ENCODE measurements around the gene ITPKB.

DNA sequence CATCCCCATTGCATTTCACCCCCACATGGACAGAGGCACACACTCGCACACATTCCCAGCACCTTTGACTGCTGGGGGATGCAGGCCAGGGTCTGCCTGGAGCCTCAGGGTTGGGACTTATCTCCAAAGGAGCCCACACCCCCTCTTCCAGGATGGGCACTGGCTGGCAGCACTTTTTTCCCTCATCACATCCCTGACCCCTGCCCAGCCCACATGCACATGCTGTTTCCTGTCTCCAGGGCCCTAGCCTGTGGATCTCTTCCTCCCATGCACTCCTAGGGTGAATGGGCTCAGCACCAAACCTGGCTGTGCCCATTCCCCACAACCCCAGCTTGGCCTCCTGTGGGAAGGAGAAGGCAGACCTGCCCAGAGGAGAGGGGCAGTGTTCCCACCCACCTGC is 131.3 kb downstream of the ITPKB start:
- TF ChIP-seq, protein P1, sequence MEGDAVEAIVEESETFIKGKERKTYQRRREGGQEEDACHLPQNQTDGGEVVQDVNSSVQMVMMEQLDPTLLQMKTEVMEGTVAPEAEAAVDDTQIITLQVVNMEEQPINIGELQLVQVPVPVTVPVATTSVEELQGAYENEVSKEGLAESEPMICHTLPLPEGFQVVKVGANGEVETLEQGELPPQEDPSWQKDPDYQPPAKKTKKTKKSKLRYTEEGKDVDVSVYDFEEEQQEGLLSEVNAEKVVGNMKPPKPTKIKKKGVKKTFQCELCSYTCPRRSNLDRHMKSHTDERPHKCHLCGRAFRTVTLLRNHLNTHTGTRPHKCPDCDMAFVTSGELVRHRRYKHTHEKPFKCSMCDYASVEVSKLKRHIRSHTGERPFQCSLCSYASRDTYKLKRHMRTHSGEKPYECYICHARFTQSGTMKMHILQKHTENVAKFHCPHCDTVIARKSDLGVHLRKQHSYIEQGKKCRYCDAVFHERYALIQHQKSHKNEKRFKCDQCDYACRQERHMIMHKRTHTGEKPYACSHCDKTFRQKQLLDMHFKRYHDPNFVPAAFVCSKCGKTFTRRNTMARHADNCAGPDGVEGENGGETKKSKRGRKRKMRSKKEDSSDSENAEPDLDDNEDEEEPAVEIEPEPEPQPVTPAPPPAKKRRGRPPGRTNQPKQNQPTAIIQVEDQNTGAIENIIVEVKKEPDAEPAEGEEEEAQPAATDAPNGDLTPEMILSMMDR (IDR thresholded peaks at IDR 0.05), result no peak
- no peak for TF ChIP-seq CHD2 (IDR thresholded peaks at IDR 0.05; ENCODE audit: low read length, partially characterized antibody)
- TF ChIP-seq RAD21 (IDR thresholded peaks at IDR 0.05; ENCODE audit: low read length), result no peak
- no peak for TF ChIP-seq GATA2 (CRISPR knock-in tag; IDR thresholded peaks at IDR 0.05)
- no peak for TF ChIP-seq GABPA (IDR thresholded peaks at IDR 0.05; ENCODE audit: low read depth)
- TF ChIP-seq SMC3 (IDR thresholded peaks at IDR 0.05; ENCODE audit: low read depth, low read length), result no peak
- no peak for TF ChIP-seq POLR2AphosphoS5 (IDR thresholded peaks at IDR 0.05; ENCODE audit: low read depth, low read length)
- TF ChIP-seq, protein P2, sequence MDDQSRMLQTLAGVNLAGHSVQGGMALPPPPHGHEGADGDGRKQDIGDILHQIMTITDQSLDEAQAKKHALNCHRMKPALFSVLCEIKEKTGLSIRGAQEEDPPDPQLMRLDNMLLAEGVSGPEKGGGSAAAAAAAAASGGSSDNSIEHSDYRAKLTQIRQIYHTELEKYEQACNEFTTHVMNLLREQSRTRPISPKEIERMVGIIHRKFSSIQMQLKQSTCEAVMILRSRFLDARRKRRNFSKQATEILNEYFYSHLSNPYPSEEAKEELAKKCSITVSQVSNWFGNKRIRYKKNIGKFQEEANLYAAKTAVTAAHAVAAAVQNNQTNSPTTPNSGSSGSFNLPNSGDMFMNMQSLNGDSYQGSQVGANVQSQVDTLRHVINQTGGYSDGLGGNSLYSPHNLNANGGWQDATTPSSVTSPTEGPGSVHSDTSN (IDR thresholded peaks at IDR 0.05), result no peak
- no peak for TF ChIP-seq EP300 (IDR thresholded peaks at IDR 0.05; ENCODE audit: borderline replicate concordance in 1 of 2, low read depth in 1 of 2, low read length in 1 of 2)
